Purkinje cell (primary cell): ENCODE results near the gene RAB6D. TPM values are rescaled to one million over a fixed set of nuclear protein-coding genes. Genes with fewer than 3 reads are reported as not detected.

ENCODE experiments used
- polyA plus RNA-seq: library from polyadenylated mRNA; unstranded; fragments of >200 nt; fragmentation: Nextera tagmentation; gene quantifications from 2 replicates; pipeline ENCODE4 v1.2.1, GENCODE V29; 2014

RAB6D gene
- 0.24 and 1.7 TPM in 2 replicates for polyA plus RNA-seq

GRCh38 chr2:131363703-131364186 is at the start of gene RAB6D:
Gene RAB6D, minus strand, starts transcription at chr2:131364168. Its CDS starts 448 bp downstream, at chr2:131363720.

Other genes with a start within 250 kb of the RAB6D start
- not detected in 2 replicates for gene POTEE, start 154.6 kb downstream of the RAB6D start, polyA plus RNA-seq
- 2.8 TPM in 1 of 2 replicates, not detected in the other for gene TUBA3D, start 112.0 kb upstream of the RAB6D start, polyA plus RNA-seq
- gene MZT2A, start 128.2 kb upstream of the RAB6D start, polyA plus RNA-seq = 9.9 and 13.3 TPM in 2 replicates
- gene CCDC74A, start 163.7 kb upstream of the RAB6D start, polyA plus RNA-seq = 0.74 and 0.91 TPM in 2 replicates